GM23338 (cell line): ENCODE measurements around the gene SNRNP25.

ENCODE experiments used
- CREB1 ChIP-seq: fragments of 250-450 bp; sonication (Bioruptor Pico); IDR thresholded peaks from 2 replicates; pipeline ENCODE4 v1.5.0; 2020; ENCODE audit warnings: low read depth, mild to moderate bottlenecking, moderate library complexity
- EZH2 ChIP-seq: fragments of 200-600 bp; sonication (generic); IDR thresholded peaks from one replicate; pipeline ENCODE4 v1.8.0; 2017; ENCODE audit warnings: antibody characterized with exemption, mild to moderate bottlenecking, low read depth; ENCODE audit not compliant: unreplicated experiment
- POLR2AphosphoS5 ChIP-seq: IDR thresholded peaks from 2 replicates; pipeline ENCODE4 v1.6.1; 2016; ENCODE audit warnings: antibody characterized with exemption, low read depth
- STAT1 ChIP-seq: IDR thresholded peaks from one replicate; pipeline ENCODE4 v1.6.1; 2016; ENCODE audit warnings: antibody characterized with exemption; ENCODE audit not compliant: unreplicated experiment
- TF ChIP-seq, protein P1 (sequence below), 2 experiments: fragments of 200-600 bp in 1 of 2; sonication (generic) in 1 of 2; conservative IDR thresholded peaks; 2 replicates each; pipeline versions ENCODE4 v1.5.1 to v1.6.1; 2016 to 2017; ENCODE audit warnings: antibody characterized with exemption in 2 of 2, low read depth in 2 of 2, mild to moderate bottlenecking in 2 of 2, moderate library complexity in 1 of 2
- TF ChIP-seq, protein P2 (sequence below): IDR thresholded peaks from one replicate; pipeline ENCODE4 v1.6.1; 2018; ENCODE audit warnings: antibody characterized with exemption; ENCODE audit not compliant: unreplicated experiment

DNA sequence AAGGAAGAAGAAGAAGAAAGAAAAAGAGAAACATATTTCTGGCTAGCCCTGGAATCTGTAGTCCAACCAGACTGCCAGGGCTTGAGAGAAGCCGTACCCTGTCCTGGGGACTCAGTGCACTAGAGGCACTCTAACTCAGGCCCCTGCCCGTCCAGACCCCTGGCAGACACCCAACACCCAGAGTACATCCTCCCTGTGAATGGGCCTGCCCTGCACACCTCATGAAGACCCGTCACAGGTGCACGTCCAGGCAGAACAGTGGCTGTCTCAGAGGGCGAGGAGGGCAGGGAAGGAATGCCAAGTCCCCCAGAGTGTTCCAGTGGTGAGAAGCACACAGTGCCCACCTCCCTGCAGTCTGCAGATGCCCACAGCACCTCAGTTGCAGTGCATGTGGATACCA lies 47.4 kb downstream of the SNRNP25 start:
- TF ChIP-seq, protein P1, sequence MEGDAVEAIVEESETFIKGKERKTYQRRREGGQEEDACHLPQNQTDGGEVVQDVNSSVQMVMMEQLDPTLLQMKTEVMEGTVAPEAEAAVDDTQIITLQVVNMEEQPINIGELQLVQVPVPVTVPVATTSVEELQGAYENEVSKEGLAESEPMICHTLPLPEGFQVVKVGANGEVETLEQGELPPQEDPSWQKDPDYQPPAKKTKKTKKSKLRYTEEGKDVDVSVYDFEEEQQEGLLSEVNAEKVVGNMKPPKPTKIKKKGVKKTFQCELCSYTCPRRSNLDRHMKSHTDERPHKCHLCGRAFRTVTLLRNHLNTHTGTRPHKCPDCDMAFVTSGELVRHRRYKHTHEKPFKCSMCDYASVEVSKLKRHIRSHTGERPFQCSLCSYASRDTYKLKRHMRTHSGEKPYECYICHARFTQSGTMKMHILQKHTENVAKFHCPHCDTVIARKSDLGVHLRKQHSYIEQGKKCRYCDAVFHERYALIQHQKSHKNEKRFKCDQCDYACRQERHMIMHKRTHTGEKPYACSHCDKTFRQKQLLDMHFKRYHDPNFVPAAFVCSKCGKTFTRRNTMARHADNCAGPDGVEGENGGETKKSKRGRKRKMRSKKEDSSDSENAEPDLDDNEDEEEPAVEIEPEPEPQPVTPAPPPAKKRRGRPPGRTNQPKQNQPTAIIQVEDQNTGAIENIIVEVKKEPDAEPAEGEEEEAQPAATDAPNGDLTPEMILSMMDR (conservative IDR thresholded peaks at IDR 0.05; ENCODE audit: low read depth in 2 of 2), result no peak
- TF ChIP-seq POLR2AphosphoS5, result no peak
- TF ChIP-seq STAT1, result no peak
- TF ChIP-seq CREB1, result no peak
- TF ChIP-seq EZH2, result no peak
- TF ChIP-seq, protein P2, sequence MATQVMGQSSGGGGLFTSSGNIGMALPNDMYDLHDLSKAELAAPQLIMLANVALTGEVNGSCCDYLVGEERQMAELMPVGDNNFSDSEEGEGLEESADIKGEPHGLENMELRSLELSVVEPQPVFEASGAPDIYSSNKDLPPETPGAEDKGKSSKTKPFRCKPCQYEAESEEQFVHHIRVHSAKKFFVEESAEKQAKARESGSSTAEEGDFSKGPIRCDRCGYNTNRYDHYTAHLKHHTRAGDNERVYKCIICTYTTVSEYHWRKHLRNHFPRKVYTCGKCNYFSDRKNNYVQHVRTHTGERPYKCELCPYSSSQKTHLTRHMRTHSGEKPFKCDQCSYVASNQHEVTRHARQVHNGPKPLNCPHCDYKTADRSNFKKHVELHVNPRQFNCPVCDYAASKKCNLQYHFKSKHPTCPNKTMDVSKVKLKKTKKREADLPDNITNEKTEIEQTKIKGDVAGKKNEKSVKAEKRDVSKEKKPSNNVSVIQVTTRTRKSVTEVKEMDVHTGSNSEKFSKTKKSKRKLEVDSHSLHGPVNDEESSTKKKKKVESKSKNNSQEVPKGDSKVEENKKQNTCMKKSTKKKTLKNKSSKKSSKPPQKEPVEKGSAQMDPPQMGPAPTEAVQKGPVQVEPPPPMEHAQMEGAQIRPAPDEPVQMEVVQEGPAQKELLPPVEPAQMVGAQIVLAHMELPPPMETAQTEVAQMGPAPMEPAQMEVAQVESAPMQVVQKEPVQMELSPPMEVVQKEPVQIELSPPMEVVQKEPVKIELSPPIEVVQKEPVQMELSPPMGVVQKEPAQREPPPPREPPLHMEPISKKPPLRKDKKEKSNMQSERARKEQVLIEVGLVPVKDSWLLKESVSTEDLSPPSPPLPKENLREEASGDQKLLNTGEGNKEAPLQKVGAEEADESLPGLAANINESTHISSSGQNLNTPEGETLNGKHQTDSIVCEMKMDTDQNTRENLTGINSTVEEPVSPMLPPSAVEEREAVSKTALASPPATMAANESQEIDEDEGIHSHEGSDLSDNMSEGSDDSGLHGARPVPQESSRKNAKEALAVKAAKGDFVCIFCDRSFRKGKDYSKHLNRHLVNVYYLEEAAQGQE, result no peak
